Smooth muscle cell (in vitro differentiated cells): ENCODE measurements around the gene TIMM13. TPM values are rescaled to one million over a fixed set of nuclear protein-coding genes. Genes with fewer than 3 reads are reported as not detected.

ENCODE experiments used
- DNase-seq: peaks from one replicate; lab custom pipeline; 2025; ENCODE audit not compliant: unreplicated experiment; lab: John Stamatoyannopoulos, UW
- H2AFZ ChIP-seq: fragments of 200-600 bp; sonication (generic); 2 replicates; pipeline ENCODE4 v1.6.0; 2016; ENCODE audit warnings: antibody characterized with exemption, low read depth, mild to moderate bottlenecking
- H3F3A ChIP-seq: fragments of 200-600 bp; sonication (generic); 2 replicates; pipeline ENCODE4 v1.6.0; 2017; ENCODE audit warnings: antibody characterized with exemption, low read depth
- H3K27ac ChIP-seq: fragments of 200-600 bp; sonication (generic); 2 replicates; pipeline ENCODE4 v1.5.1; 2016; ENCODE audit warnings: low read depth, mild to moderate bottlenecking
- H3K27me3 ChIP-seq: fragments of 200-600 bp; sonication (generic); 2 replicates; pipeline ENCODE4 v1.6.1; 2016; ENCODE audit warnings: low read depth, mild to moderate bottlenecking
- H3K36me3 ChIP-seq: fragments of 200-600 bp; sonication (generic); 2 replicates; pipeline ENCODE4 v1.5.1; 2016; ENCODE audit warnings: low read depth
- H3K4me1 ChIP-seq: fragments of 200-600 bp; sonication (generic); 2 replicates; pipeline ENCODE4 v1.5.1; 2016; ENCODE audit warnings: low read depth
- H3K4me2 ChIP-seq: fragments of 200-600 bp; sonication (generic); 2 replicates; pipeline ENCODE4 v1.6.0; 2016; ENCODE audit warnings: mild to moderate bottlenecking
- H3K4me3 ChIP-seq: fragments of 200-600 bp; sonication (generic); 2 replicates; pipeline ENCODE4 v1.5.1; 2016; ENCODE audit warnings: mild to moderate bottlenecking
- H3K79me2 ChIP-seq: fragments of 200-600 bp; sonication (generic); 2 replicates; pipeline ENCODE4 v1.6.0; 2016; ENCODE audit warnings: low read depth, mild to moderate bottlenecking
- H3K9ac ChIP-seq: fragments of 200-600 bp; sonication (generic); 2 replicates; pipeline ENCODE4 v1.6.0; 2016; ENCODE audit warnings: low read depth
- H3K9me3 ChIP-seq: fragments of 200-600 bp; sonication (generic); replicated peaks from 2 replicates; pipeline ENCODE4 v1.5.1; 2016; ENCODE audit warnings: low read depth
- H4K20me1 ChIP-seq: fragments of 200-600 bp; sonication (generic); 2 replicates; pipeline ENCODE4 v1.6.0; 2016; ENCODE audit warnings: low read depth
- CTCF ChIP-seq: fragments of 200-600 bp; sonication (generic); IDR thresholded peaks from 2 replicates; pipeline ENCODE4 v1.5.1; 2017; ENCODE audit warnings: borderline replicate concordance, mild to moderate bottlenecking, antibody characterized with exemption; ENCODE audit not compliant: insufficient read depth, poor library complexity, severe bottlenecking
- WGBS: methylation state at CpG from one replicate; pipeline ENCODE4 v1.1.7; 2016; ENCODE audit warnings: low lambda C conversion rate; 5-methylcytosine and 5-hydroxymethylcytosine counted together
- polyA plus RNA-seq: library from polyadenylated mRNA; unstranded; fragments of >200 nt; fragmentation: Nextera tagmentation; extraction: Ambion mirVana; gene quantifications from 2 replicates; pipeline ENCODE4 v1.2.1, GENCODE V29; 2016
- total RNA-seq: library from RNA; depleted of rRNA; stranded (reverse); fragments of >200 nt; gene quantifications from 2 replicates; pipeline ENCODE4 v1.2.3, GENCODE V29; 2014

Gene TIMM13
- total and polyA plus RNA-seq, 2 experiments from 2014 or later: 20.0 to 107 TPM

GRCh38 chr19:2454199-2454961 is 27.0 kb upstream of the TIMM13 start:
- H3K9ac ChIP-seq: no peak overlapping the region
- H3K27ac ChIP-seq: no peak overlapping the region
- DNase-seq: no peak
- no peak overlapping the region for H3K4me2 ChIP-seq
- no peaks in the 10 kb centered on the region for H3K27me3 ChIP-seq
- 95% methylated on average over 16 of the region's 19 CpGs for WGBS
- no peaks in the 10 kb centered on the region for H3K9me3 ChIP-seq
- peaks cover 4% of the 10 kb centered on the region for H3K4me1 ChIP-seq
- H2AFZ ChIP-seq: no peak overlapping the region
- H3K36me3 ChIP-seq: no peaks in the 10 kb centered on the region
- no peak overlapping the region for H3K4me3 ChIP-seq
- H3F3A ChIP-seq: no peaks in the 10 kb centered on the region
- H3K79me2 ChIP-seq: peaks cover 72% of the 10 kb centered on the region
- no peak for TF ChIP-seq CTCF
- peaks cover 46% of the 10 kb centered on the region for H4K20me1 ChIP-seq

GRCh38 chr19:2453431-2454025 is 26.1 kb upstream of the TIMM13 start:
- Histone ChIP-seq H3F3A (no peaks in the 10 kb centered on the region), H3K4me1 (peaks cover 4% of the 10 kb centered on the region), H4K20me1 (peaks cover 53% of the 10 kb centered on the region), H3K4me3 (no peak overlapping the region), H3K9me3 (no peaks in the 10 kb centered on the region), H2AFZ (no peak overlapping the region), H3K79me2 (peaks cover 80% of the 10 kb centered on the region), H3K9ac (no peak overlapping the region), H3K27ac (no peak overlapping the region), H3K27me3 (no peaks in the 10 kb centered on the region), H3K36me3 (no peaks in the 10 kb centered on the region), H3K4me2 (no peak overlapping the region)
- no peak for DNase-seq
- 91% methylated on average over 19 of the region's 19 CpGs for WGBS
- TF ChIP-seq CTCF: no peak

- DNase-seq: no peak
- TF ChIP-seq CTCF: no peak
- H4K20me1 ChIP-seq: peaks cover 68% of the 10 kb centered on the region
- peaks cover 4% of the 10 kb centered on the region for H3K4me1 ChIP-seq
- peaks cover 88% of the 10 kb centered on the region for H3K79me2 ChIP-seq
- no peaks in the 10 kb centered on the region for H3K9me3 ChIP-seq
- no peak overlapping the region for H3K9ac ChIP-seq
- no peaks in the 10 kb centered on the region for H3K36me3 ChIP-seq
- H3K27ac ChIP-seq: no peak overlapping the region
- no peaks in the 10 kb centered on the region for H3K27me3 ChIP-seq
- 95% methylated on average over 17 of the region's 18 CpGs for WGBS
- no peaks in the 10 kb centered on the region for H3F3A ChIP-seq
- no peak overlapping the region for H3K4me2 ChIP-seq
- no peak overlapping the region for H3K4me3 ChIP-seq
- H2AFZ ChIP-seq: no peak overlapping the region
Observed at GRCh38 chr19:2451741-2452140, 24.4 kb upstream of the TIMM13 start.
